HL-60 (cell line): ENCODE results near the gene LAMA2.

Experiments
- CTCF ChIP-seq: IDR thresholded peaks from one replicate; pipeline ENCODE4 v1.5.1; 2011; ENCODE audit warnings: low read length, control low read depth, inconsistent platforms; ENCODE audit not compliant: insufficient read depth
- GABPA ChIP-seq: IDR thresholded peaks from 2 replicates; pipeline ENCODE4 v1.6.1; 2012; ENCODE audit warnings: low read depth
- POLR2AphosphoS5 ChIP-seq: IDR thresholded peaks from 2 replicates; pipeline ENCODE4 v1.6.1; 2012; ENCODE audit warnings: low read depth
- REST ChIP-seq: IDR thresholded peaks from 2 replicates; pipeline ENCODE4 v1.6.1; 2012; ENCODE audit warnings: low read depth; ENCODE audit not compliant: insufficient replicate concordance
- SPI1 ChIP-seq: IDR thresholded peaks from 2 replicates; pipeline ENCODE4 v1.6.1; 2012; ENCODE audit warnings: low read depth, mild to moderate bottlenecking, borderline replicate concordance

- no peak for TF ChIP-seq CTCF
- no peak for TF ChIP-seq POLR2AphosphoS5
- no peak for TF ChIP-seq REST
- TF ChIP-seq GABPA = no peak
- no peak for TF ChIP-seq SPI1
Measured at GRCh38 chr6:129186988-129187387, 304.1 kb downstream of the LAMA2 start.
